AG04450 (cell line): ENCODE data around the gene SMURF2. TPM values are rescaled to one million over a fixed set of nuclear protein-coding genes. Genes with fewer than 3 reads are reported as not detected.

Experiments used
- CTCF ChIA-PET: fragments of 300-600, 350-600 bp; formaldehyde crosslinking; extraction: SDS; loops from one replicate; lab custom pipeline; 2022; ENCODE audit warnings: antibody characterized with exemption, inconsistent platforms; lab: Charles Lee
- POLR2A ChIA-PET: fragments of 350-600 bp; formaldehyde crosslinking; extraction: SDS; loops from one replicate; lab custom pipeline; 2021; ENCODE audit warnings: antibody characterized with exemption, inconsistent platforms; lab: Yijun Ruan, JAX
- DNase-seq: peaks from one replicate; pipeline ENCODE4 v3.0.0-alpha.2; 2011; ENCODE audit warnings: low read depth, low spot score
- H3K27ac ChIP-seq: one replicate; pipeline ENCODE4 v1.5.1; 2012; ENCODE audit warnings: low read depth, low read length, control low read depth
- H3K27me3 ChIP-seq: one replicate; pipeline ENCODE4 v1.6.0; 2012; ENCODE audit warnings: low read length; ENCODE audit not compliant: control insufficient read depth, insufficient read depth
- H3K4me3 ChIP-seq: 2 replicates; pipeline ENCODE4 v1.5.1; 2011; ENCODE audit warnings: mild to moderate bottlenecking, low read depth, low read length, control low read depth
- H3K9me3 ChIP-seq: 2 replicates; pipeline ENCODE4 v1.5.1; 2012; ENCODE audit warnings: low read length; ENCODE audit not compliant: control insufficient read depth, insufficient read depth
- CTCF ChIP-seq: IDR thresholded peaks from 2 replicates; pipeline ENCODE4 v1.5.1; 2011; ENCODE audit warnings: low read depth, low read length, control low read depth, inconsistent platforms
- polyA plus RNA-seq: library from polyadenylated mRNA; depleted of rRNA; stranded (reverse); fragments of >200 nt; gene quantifications from 2 replicates; pipeline ENCODE4 v1.2.3, GENCODE V29; 2011

SMURF2 gene
- polyA plus RNA-seq, 1 experiment, result 147 TPM

- Histone ChIP-seq H3K9me3 (peaks cover 3% of the 10 kb centered on the region; the same call in 1 of the 2 replicates), H3K27me3 (no peaks in the 10 kb centered on the region), H3K4me3 (peak overlapping the region; percentile 94), H3K27ac (peak overlapping the region; percentile 99)
- ChIA-PET CTCF (interaction anchor here (0.8 to 3.0 kb wide), 2 partner anchors 12 to 13 kb away, joined by 3 to 14 read pairs; no protein-coding TSS in a partner anchor), POLR2A (interaction anchor here (0.7 to 2.9 kb wide), 18 partner anchors 8 to 731 kb away, joined by 3 to 77 read pairs (median 5); partner anchors contain the start of genes CCDC47, DDX42 and POLG2)
- DNase-seq, result no peak
- TF ChIP-seq CTCF, result no peak
Observed at GRCh38 chr17:64504769-64505339, 157.3 kb downstream of the SMURF2 start.

GRCh38 chr17:64503821-64504768 lies 158.0 kb downstream of the SMURF2 start:
- CTCF ChIA-PET, result interaction anchor here (1.3 to 3.0 kb wide), 2 partner anchors 11 to 84 kb away, joined by 3 to 14 read pairs; no protein-coding TSS in a partner anchor
- DNase-seq, result no peak
- Histone ChIP-seq H3K9me3 (peaks cover 3% of the 10 kb centered on the region; the same call in 1 of the 2 replicates), H3K27me3 (no peaks in the 10 kb centered on the region), H3K27ac (no peak overlapping the region), H3K4me3 (peak overlapping the region; percentile 94)
- POLR2A ChIA-PET, result interaction anchor here (0.9 to 2.9 kb wide), 2 partner anchors 7 to 9 kb away, joined by 3 to 77 read pairs; partner anchors contain the start of gene POLG2
- no peak for TF ChIP-seq CTCF

DNA sequence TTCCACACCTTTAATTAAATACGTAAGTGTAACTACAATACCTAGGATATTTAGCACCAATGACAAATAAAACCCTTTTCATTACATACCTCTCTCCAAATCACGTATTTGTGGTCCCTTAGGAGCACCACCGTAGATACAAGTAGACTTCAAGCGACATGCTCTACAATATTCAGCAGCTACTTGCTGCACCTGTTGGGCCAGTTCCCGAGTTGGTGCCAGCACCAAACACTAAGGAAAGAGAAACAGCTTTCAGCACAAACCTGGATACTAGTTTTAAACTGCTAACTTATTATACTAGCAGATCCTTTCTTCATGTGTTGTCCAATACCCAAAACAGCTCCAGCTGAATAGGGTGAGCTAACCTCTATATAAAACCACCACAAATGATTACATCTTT lies 158.8 kb downstream of the SMURF2 start:
- ChIA-PET POLR2A (no interaction called here), CTCF (interaction anchor here (1.3 to 3.0 kb wide), 2 partner anchors 11 to 83 kb away, joined by 3 to 14 read pairs; no protein-coding TSS in a partner anchor)
- Histone ChIP-seq H3K4me3 (peak overlapping the region; percentile 94), H3K27me3 (no peaks in the 10 kb centered on the region), H3K9me3 (peaks cover 3% of the 10 kb centered on the region; the same call in 1 of the 2 replicates), H3K27ac (no peak overlapping the region)
- TF ChIP-seq CTCF, result no peak
- no peak for DNase-seq

DNA sequence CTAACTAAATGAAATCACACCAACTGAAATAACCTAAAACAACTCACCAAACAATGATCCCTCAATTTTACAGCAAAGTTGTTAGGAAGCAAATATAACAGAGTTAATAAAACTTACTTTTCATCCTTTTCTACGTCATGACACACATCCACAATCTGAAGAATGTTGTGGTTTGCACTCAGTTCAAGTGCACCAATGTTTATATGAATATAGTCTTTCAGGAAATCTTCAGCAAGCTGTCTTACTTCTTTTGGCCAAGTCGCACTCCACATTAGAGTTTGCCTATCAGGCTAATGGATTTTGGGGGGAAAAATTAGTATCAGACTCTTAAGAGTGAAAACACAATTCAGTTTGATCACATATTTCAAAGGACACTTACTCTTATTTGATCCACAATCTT lies 159.3 kb downstream of the SMURF2 start:
- CTCF ChIA-PET, result interaction anchor here (0.6 to 3.0 kb wide), 5 partner anchors 10 to 163 kb away, joined by 3 to 14 read pairs (median 3); no protein-coding TSS in a partner anchor
- POLR2A ChIA-PET, result no interaction called here
- H3K27me3 ChIP-seq, result no peaks in the 10 kb centered on the region
- H3K9me3 ChIP-seq, result peaks cover 3% of the 10 kb centered on the region; the same call in 1 of the 2 replicates
- peak overlapping the region; percentile 21 for H3K4me3 ChIP-seq
- no peak overlapping the region for H3K27ac ChIP-seq
- TF ChIP-seq CTCF, result no peak
- DNase-seq, result no peak
